ENCODE results near the gene AUH.

DNA sequence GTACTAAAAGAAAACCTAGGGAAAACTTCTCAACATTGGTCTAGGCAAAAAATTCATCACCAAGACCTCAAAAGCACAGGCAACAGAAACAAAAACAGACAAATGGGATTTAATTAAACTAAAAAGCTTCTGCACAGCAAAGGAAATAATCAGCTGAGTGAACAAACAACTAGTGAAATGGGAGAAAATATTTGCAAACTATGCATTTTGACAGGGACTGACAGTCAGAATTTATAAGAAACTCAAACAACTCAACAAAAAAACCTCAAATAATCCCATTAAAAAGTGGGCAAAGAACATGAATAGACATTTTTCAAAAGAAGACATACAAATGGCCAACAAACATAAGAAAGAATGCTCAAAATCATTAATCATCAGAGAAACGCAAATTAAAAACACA, 189.4 kb downstream of the AUH start:
- TF ChIP-seq POLR2A (IDR thresholded peaks at IDR 0.05; ENCODE audit: low read length) (no peak), GATA1 (IDR thresholded peaks at IDR 0.05; ENCODE audit: low read depth, low read length) (no peak)
